Lower lobe of right lung (tissue), 2 donors: Measurements from ENCODE around the gene TSPEAR. TPM values are rescaled to one million over a fixed set of nuclear protein-coding genes. Genes with fewer than 3 reads are reported as not detected.

Experiments
- ATAC-seq, 2 donors: fragments of 200-7000 bp; cut with Tn5 transposase; one replicate each; pipeline ENCODE4 v1.9.1; 2020 to 2022; ENCODE audit warnings: mild to moderate bottlenecking in 2 of 2, moderate library complexity in 2 of 2
- DNase-seq: peaks from one replicate; pipeline ENCODE4 v3.0.0-alpha.2; 2020
- H3K27ac ChIP-seq: fragments of 200-600 bp; one replicate; pipeline ENCODE4 v1.8.0; 2022
- H3K27me3 ChIP-seq: fragments of 200-600 bp; one replicate; pipeline ENCODE4 v1.8.0; 2022; ENCODE audit warnings: low read depth
- H3K36me3 ChIP-seq: fragments of 200-600 bp; one replicate; pipeline ENCODE4 v1.8.0; 2022; ENCODE audit warnings: mild to moderate bottlenecking
- H3K4me1 ChIP-seq: fragments of 200-600 bp; one replicate; pipeline ENCODE4 v1.8.0; 2022
- H3K4me3 ChIP-seq: fragments of 200-600 bp; one replicate; pipeline ENCODE4 v1.8.0; 2022; ENCODE audit warnings: mild to moderate bottlenecking
- H3K9me3 ChIP-seq: fragments of 200-600 bp; one replicate; pipeline ENCODE4 v1.8.0; 2022
- CTCF ChIP-seq: fragments of 200-600 bp; IDR thresholded peaks from one replicate; pipeline ENCODE4 v1.8.0; 2022; ENCODE audit warnings: antibody characterized with exemption, mild to moderate bottlenecking
- intact Hi-C: fragments of 100-400 bp; cut with DNase I; formaldehyde crosslinking; loops from one replicate; pipeline ENCODE4 v1.11.0; 2022
- total RNA-seq: library from RNA; stranded (reverse); fragmentation: NEBNext Ultra II Directional; extraction: Animal tissue kit (Norgen Biotek cat#: 25700); gene quantifications from one replicate; pipeline ENCODE4 v1.2.1, GENCODE V29; 2021
- donor health status: DM: no; HTN: yes; CAD: no; lungs with severe emphysema.

The TSPEAR gene
- total RNA-seq, 1 donor from 2014 or later, result 0.27 TPM

DNA sequence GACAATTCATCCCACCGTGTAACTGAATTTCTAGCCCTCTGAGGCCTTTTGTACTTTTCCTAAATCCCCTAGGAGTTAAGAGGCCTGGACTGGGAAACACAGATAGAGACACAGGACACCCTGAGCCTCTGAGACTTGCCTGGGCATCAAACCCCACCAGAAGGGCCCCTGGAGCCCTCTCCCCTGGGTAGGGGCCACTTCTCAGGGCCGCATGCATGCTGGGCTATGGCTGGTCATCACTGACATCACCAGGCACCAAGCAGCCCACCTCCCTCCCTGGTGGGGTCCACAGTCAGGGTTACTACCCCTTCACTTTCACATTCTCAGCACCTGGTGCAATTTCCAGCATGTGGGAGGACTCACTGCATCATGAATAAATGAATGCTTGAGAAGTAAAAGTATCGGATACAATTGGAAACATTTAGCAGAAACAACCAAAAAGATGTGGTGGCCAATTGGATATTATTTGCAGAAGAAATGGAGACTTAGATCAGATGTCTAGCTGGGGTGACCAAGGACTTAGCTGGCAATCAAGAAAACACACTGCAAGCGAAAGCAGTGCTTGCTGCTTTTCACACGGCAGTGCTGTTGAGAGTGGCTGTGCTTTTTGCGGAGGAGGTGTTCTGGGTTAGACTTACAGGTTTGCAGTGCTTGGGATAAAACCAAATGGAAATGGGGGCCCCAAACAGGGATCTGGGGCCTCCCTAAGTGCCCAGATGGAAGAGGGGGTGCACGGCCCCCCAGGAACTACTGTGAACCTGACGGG is 111.9 kb downstream of the TSPEAR start:
- H3K36me3 ChIP-seq, result no peaks in the 10 kb centered on the region
- DNase-seq (no peak), ATAC-seq (no peak)
- intact Hi-C loops, result no loop called here
- H3K27me3 ChIP-seq, result peaks cover 32% of the 10 kb centered on the region
- H3K27ac ChIP-seq, result no peak overlapping the region
- no peak for TF ChIP-seq CTCF
- no peaks in the 10 kb centered on the region for H3K9me3 ChIP-seq
- H3K4me3 ChIP-seq, result no peak overlapping the region
- no peaks in the 10 kb centered on the region for H3K4me1 ChIP-seq

GRCh38 chr21:44598061-44598460 is 113.3 kb downstream of the TSPEAR start:
- H3K4me3 ChIP-seq, result no peak overlapping the region
- ATAC-seq (no peak), DNase-seq (no peak)
- intact Hi-C loops, result no loop called here
- H3K9me3 ChIP-seq, result no peaks in the 10 kb centered on the region
- H3K27me3 ChIP-seq, result peaks cover 23% of the 10 kb centered on the region
- H3K4me1 ChIP-seq, result no peaks in the 10 kb centered on the region
- no peak overlapping the region for H3K27ac ChIP-seq
- TF ChIP-seq CTCF, result no peak
- H3K36me3 ChIP-seq, result no peaks in the 10 kb centered on the region

- Histone ChIP-seq H3K36me3 (no peaks in the 10 kb centered on the region), H3K4me3 (no peak overlapping the region), H3K27me3 (peaks cover 13% of the 10 kb centered on the region), H3K4me1 (no peaks in the 10 kb centered on the region), H3K9me3 (no peaks in the 10 kb centered on the region), H3K27ac (no peak overlapping the region)
- intact Hi-C loops, result no loop called here
- DNase-seq, result no peak
- ATAC-seq, result no peak
- no peak for TF ChIP-seq CTCF
Observed at GRCh38 chr21:44596068-44596725, 115.2 kb downstream of the TSPEAR start.

- H3K36me3 ChIP-seq, result no peaks in the 10 kb centered on the region
- no peak overlapping the region for H3K27ac ChIP-seq
- H3K4me3 ChIP-seq, result no peak overlapping the region
- ATAC-seq (no peak), DNase-seq (no peak)
- no peaks in the 10 kb centered on the region for H3K4me1 ChIP-seq
- H3K27me3 ChIP-seq, result peaks cover 13% of the 10 kb centered on the region
- TF ChIP-seq CTCF, result no peak
- H3K9me3 ChIP-seq, result no peaks in the 10 kb centered on the region
- intact Hi-C loops, result no loop called here
Observed at GRCh38 chr21:44595524-44595923, 115.8 kb downstream of the TSPEAR start.

GRCh38 chr21:44594406-44594916 is 116.9 kb downstream of the TSPEAR start:
- Histone ChIP-seq H3K4me1 (no peaks in the 10 kb centered on the region), H3K4me3 (no peak overlapping the region), H3K9me3 (no peaks in the 10 kb centered on the region), H3K36me3 (no peaks in the 10 kb centered on the region), H3K27ac (no peak overlapping the region), H3K27me3 (peaks cover 17% of the 10 kb centered on the region)
- TF ChIP-seq CTCF, result no peak
- DNase-seq (no peak), ATAC-seq (no peak)
- intact Hi-C loops, result no loop called here
